ENCODE results near the gene PLAC1.

Gene PLAC1

GRCh38 chrX:134676436-134676835, 18.2 kb upstream of the PLAC1 start:
- no peak for TF ChIP-seq CTCF (IDR thresholded peaks at IDR 0.05)
- Mint-ChIP-seq H3K9me3 (peaks cover 33% of the 10 kb centered on the region), H3K4me3 (no peak overlapping the region), H3K27me3 (ENCODE audit: low read depth, poor library complexity) (no peaks in the 10 kb centered on the region), H3K4me1 (peaks cover 32% of the 10 kb centered on the region), H3K36me3 (ENCODE audit: low read depth) (no peaks in the 10 kb centered on the region), H3K27ac (no peak overlapping the region)
- DNase-seq, result no peak

GRCh38 chrX:134673123-134673522, 14.9 kb upstream of the PLAC1 start:
- Mint-ChIP-seq H3K4me1 (peaks cover 47% of the 10 kb centered on the region), H3K9me3 (peaks cover 37% of the 10 kb centered on the region), H3K36me3 (ENCODE audit: low read depth) (no peaks in the 10 kb centered on the region), H3K27ac (peak overlapping the region; percentile 84), H3K4me3 (no peak overlapping the region), H3K27me3 (ENCODE audit: low read depth, poor library complexity) (peaks cover 3% of the 10 kb centered on the region)
- DNase-seq, result no peak
- TF ChIP-seq CTCF (IDR thresholded peaks at IDR 0.05), result no peak

GRCh38 chrX:134672101-134672500, 13.8 kb upstream of the PLAC1 start:
- Mint-ChIP-seq H3K27me3 (ENCODE audit: low read depth, poor library complexity) (peaks cover 3% of the 10 kb centered on the region), H3K4me1 (peaks cover 47% of the 10 kb centered on the region), H3K36me3 (ENCODE audit: low read depth) (no peaks in the 10 kb centered on the region), H3K4me3 (no peak overlapping the region), H3K27ac (no peak overlapping the region), H3K9me3 (peaks cover 36% of the 10 kb centered on the region)
- no peak for TF ChIP-seq CTCF (IDR thresholded peaks at IDR 0.05)
- DNase-seq, result no peak

- no peaks in the 10 kb centered on the region for H3K36me3 Mint-ChIP-seq (ENCODE audit: low read depth)
- no peak overlapping the region for H3K4me3 Mint-ChIP-seq
- no peak overlapping the region for H3K27ac Mint-ChIP-seq
- peaks cover 42% of the 10 kb centered on the region for H3K9me3 Mint-ChIP-seq
- DNase-seq, result no peak
- H3K4me1 Mint-ChIP-seq, result peaks cover 47% of the 10 kb centered on the region
- H3K27me3 Mint-ChIP-seq (ENCODE audit: low read depth, poor library complexity), result peaks cover 5% of the 10 kb centered on the region
- no peak for TF ChIP-seq CTCF (IDR thresholded peaks at IDR 0.05)
Measured at GRCh38 chrX:134671294-134671693, 13.0 kb upstream of the PLAC1 start.

- peaks cover 47% of the 10 kb centered on the region for H3K4me1 Mint-ChIP-seq
- no peak for TF ChIP-seq CTCF (IDR thresholded peaks at IDR 0.05)
- peaks cover 6% of the 10 kb centered on the region for H3K27me3 Mint-ChIP-seq (ENCODE audit: low read depth, poor library complexity)
- no peak overlapping the region for H3K4me3 Mint-ChIP-seq
- no peak overlapping the region for H3K27ac Mint-ChIP-seq
- no peak for DNase-seq
- no peaks in the 10 kb centered on the region for H3K36me3 Mint-ChIP-seq (ENCODE audit: low read depth)
- H3K9me3 Mint-ChIP-seq, result peaks cover 46% of the 10 kb centered on the region
Measured at GRCh38 chrX:134670134-134670924, 12.1 kb upstream of the PLAC1 start.

All from nephron progenitor cell (in vitro differentiated cells).